HG03521 (cell line): ENCODE results near the gene KRTAP5-2.

Experiments used
- ATAC-seq: cut with Tn5 transposase; IDR thresholded peaks from one replicate; pipeline ENCODE4 v1.9.1; 2021; ENCODE audit warnings: mild to moderate bottlenecking, moderate library complexity; ENCODE audit not compliant: unreplicated experiment

Gene KRTAP5-2

GRCh38 chr11:1568441-1568911 lies 29.6 kb downstream of the KRTAP5-2 start:
- ATAC-seq = no peak

- no peak for ATAC-seq
Observed at GRCh38 chr11:1567721-1568100, 30.4 kb downstream of the KRTAP5-2 start.

GRCh38 chr11:1567052-1567720 lies 30.9 kb downstream of the KRTAP5-2 start:
- no peak for ATAC-seq

GRCh38 chr11:1566381-1567051 lies 31.6 kb downstream of the KRTAP5-2 start:
- ATAC-seq = no peak

- ATAC-seq = no peak
Observed at GRCh38 chr11:1565904-1566247, 32.2 kb downstream of the KRTAP5-2 start.

- no peak for ATAC-seq
Observed at GRCh38 chr11:1565173-1565903, 32.8 kb downstream of the KRTAP5-2 start.

GRCh38 chr11:1564535-1565172 lies 33.4 kb downstream of the KRTAP5-2 start:
- ATAC-seq = no peak

GRCh38 chr11:1563697-1564534 lies 34.2 kb downstream of the KRTAP5-2 start:
- ATAC-seq = no peak

GRCh38 chr11:1563149-1563638 lies 34.9 kb downstream of the KRTAP5-2 start:
- ATAC-seq = no peak

GRCh38 chr11:1562469-1563148 lies 35.5 kb downstream of the KRTAP5-2 start:
- ATAC-seq = no peak

GRCh38 chr11:1561955-1562354 lies 36.1 kb downstream of the KRTAP5-2 start:
- no peak for ATAC-seq

GRCh38 chr11:1561266-1561665 lies 36.8 kb downstream of the KRTAP5-2 start:
- no peak for ATAC-seq

GRCh38 chr11:1560649-1561251 lies 37.3 kb downstream of the KRTAP5-2 start:
- ATAC-seq = no peak

GRCh38 chr11:1560002-1560648 lies 38.0 kb downstream of the KRTAP5-2 start:
- no peak for ATAC-seq

GRCh38 chr11:1559111-1559951 lies 38.8 kb downstream of the KRTAP5-2 start:
- ATAC-seq = no peak

- ATAC-seq = no peak
Observed at GRCh38 chr11:1558775-1559110, 39.4 kb downstream of the KRTAP5-2 start.

GRCh38 chr11:1557904-1558774 lies 40.0 kb downstream of the KRTAP5-2 start:
- no peak for ATAC-seq
